Measurements from ENCODE around the gene PHACTR2.

DNA sequence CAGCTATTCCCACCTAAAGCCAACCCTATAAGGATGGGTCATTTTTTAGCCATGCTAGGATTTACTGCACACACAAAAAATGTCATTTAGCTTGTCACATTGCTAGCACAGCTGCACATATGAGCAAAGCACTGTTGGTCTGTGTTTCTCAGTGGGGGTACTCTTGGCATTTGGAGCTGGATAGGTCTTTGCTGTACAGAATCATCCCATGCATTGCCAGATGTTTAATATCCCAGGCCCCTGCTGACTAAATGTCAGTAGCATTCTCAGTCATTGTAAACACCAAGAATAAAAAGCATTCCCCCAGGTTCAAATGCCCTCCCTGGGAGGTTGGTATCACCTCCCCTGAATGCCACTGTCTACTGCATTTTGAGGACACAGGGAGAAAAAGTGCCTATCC is 150.8 kb downstream of the PHACTR2 start:
- no peak for TF ChIP-seq CTCF (IDR thresholded peaks at IDR 0.05)
- TF ChIP-seq POLR2A (IDR thresholded peaks at IDR 0.05) = no peak

Data from thyroid gland (tissue), 4 donors.